ENCODE data around the gene MLLT10.
"Not testable (repeated sequence)": the region's sequence is repeated elsewhere in the genome, so short reads cannot be mapped to it uniquely, and the experiment has no call there.

The MLLT10 gene

DNA sequence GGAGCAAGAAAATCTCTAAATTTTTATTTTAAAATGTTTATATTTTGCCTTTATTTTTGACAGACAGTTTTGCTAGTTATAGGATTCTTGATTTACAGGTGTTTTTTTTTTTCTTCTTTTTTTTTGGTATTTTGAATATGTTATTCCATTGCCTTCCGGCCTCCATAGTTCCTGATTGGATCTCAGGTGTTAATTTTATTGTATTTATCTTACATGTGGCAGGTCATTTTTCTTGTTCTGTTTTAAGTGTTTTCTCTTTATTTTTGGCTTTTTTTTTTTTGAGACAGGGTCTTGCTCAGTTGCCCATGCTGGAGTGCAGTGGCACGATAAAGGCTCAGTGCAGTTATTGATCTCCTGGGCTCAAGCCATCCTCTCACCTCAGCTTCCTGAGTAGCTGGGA lies 73.9 kb downstream of the MLLT10 start:
- POLR2A ChIA-PET (ENCODE audit: low non-redundant PET) = no interaction called here

GRCh38 chr10:21614000-21614399 lies 80.0 kb downstream of the MLLT10 start:
- TF ChIP-seq, protein P1, sequence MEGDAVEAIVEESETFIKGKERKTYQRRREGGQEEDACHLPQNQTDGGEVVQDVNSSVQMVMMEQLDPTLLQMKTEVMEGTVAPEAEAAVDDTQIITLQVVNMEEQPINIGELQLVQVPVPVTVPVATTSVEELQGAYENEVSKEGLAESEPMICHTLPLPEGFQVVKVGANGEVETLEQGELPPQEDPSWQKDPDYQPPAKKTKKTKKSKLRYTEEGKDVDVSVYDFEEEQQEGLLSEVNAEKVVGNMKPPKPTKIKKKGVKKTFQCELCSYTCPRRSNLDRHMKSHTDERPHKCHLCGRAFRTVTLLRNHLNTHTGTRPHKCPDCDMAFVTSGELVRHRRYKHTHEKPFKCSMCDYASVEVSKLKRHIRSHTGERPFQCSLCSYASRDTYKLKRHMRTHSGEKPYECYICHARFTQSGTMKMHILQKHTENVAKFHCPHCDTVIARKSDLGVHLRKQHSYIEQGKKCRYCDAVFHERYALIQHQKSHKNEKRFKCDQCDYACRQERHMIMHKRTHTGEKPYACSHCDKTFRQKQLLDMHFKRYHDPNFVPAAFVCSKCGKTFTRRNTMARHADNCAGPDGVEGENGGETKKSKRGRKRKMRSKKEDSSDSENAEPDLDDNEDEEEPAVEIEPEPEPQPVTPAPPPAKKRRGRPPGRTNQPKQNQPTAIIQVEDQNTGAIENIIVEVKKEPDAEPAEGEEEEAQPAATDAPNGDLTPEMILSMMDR (conservative IDR thresholded peaks at IDR 0.05; ENCODE audit: low read depth) = no peak
- CTCF ChIA-PET = no interaction called here
- DNase-seq (ENCODE audit: low spot score) = no peak
- POLR2A ChIA-PET (ENCODE audit: low non-redundant PET) = no interaction called here
- no peak overlapping the region for H3K27ac ChIP-seq

More for the DNA sequence above, 73.9 kb downstream of the MLLT10 start:
- TF ChIP-seq, protein P1 (conservative IDR thresholded peaks at IDR 0.05; ENCODE audit: low read depth) = no peak
- H3K27ac ChIP-seq = no peak overlapping the region
- CTCF ChIA-PET = interaction anchor here (0.6 to 0.7 kb wide), 2 partner anchors 19 to 28 kb away, joined by 3 to 4 read pairs; no protein-coding TSS in a partner anchor
- DNase-seq (ENCODE audit: low spot score) = no peak

DNA sequence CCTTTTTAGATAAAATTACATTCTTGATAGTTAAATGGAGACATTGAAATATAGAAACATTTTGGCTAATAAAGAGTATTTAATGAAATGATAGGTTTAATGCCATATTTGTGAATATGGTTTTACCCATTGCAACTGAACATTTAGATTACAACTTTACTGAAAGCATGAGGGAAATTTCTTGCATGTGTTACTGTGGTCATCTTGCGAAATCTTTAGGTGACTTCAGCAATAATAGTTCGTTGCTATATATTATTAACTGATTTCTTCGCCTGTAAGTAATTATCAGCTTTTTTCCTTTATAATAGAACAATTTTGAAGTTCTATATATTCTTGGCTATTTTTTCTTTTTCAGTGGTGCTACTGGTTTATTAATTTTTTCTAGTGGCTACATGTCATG lies 83.2 kb downstream of the MLLT10 start:
- TF ChIP-seq, protein P1 (conservative IDR thresholded peaks at IDR 0.05; ENCODE audit: low read depth) = no peak
- CTCF ChIA-PET = no interaction called here
- POLR2A ChIA-PET (ENCODE audit: low non-redundant PET) = no interaction called here
- no peak for DNase-seq (ENCODE audit: low spot score)
- H3K27ac ChIP-seq = no peak overlapping the region

DNA sequence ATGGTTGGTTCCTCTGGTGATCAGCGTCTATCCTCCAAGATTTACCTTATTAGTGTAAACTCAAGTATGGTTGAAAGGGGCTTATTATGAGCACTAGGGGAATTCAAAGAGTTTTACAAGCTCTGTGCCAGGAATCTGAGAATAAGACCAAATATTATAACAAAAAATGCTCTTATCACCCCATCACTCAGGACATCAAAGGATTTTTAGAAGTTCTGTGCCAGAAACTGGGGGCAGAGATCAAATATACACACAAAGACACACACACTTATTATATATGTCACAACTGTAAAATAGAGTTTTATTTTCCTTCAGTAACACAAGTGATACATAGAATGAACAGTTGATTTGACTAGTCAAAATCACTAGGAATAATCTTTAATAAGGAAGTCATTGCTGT lies 89.3 kb downstream of the MLLT10 start:
- CTCF ChIA-PET = no interaction called here
- no peak for DNase-seq (ENCODE audit: low spot score)
- POLR2A ChIA-PET (ENCODE audit: low non-redundant PET) = no interaction called here
- no peak overlapping the region for H3K27ac ChIP-seq
- TF ChIP-seq, protein P1 (conservative IDR thresholded peaks at IDR 0.05; ENCODE audit: low read depth) = no peak

GRCh38 chr10:21624421-21624820 lies 90.4 kb downstream of the MLLT10 start:
- CTCF ChIA-PET; H3K27ac ChIP-seq; POLR2A ChIA-PET (ENCODE audit: low non-redundant PET): not testable (repeated sequence)

GRCh38 chr10:21624951-21625350 lies 90.9 kb downstream of the MLLT10 start:
- no peak for DNase-seq (ENCODE audit: low spot score)
- ChIA-PET CTCF (interaction anchor here (0.6 kb wide), 1 partner anchor 355 kb away, joined by 4 read pairs; no protein-coding TSS in a partner anchor), POLR2A (ENCODE audit: low non-redundant PET) (no interaction called here)
- TF ChIP-seq, protein P1 (conservative IDR thresholded peaks at IDR 0.05; ENCODE audit: low read depth) = no peak
- no peak overlapping the region for H3K27ac ChIP-seq

More at GRCh38 chr10:21624421-21624820, 90.4 kb downstream of the MLLT10 start:
- not testable (repeated sequence) for DNase-seq (ENCODE audit: low spot score)

DNA sequence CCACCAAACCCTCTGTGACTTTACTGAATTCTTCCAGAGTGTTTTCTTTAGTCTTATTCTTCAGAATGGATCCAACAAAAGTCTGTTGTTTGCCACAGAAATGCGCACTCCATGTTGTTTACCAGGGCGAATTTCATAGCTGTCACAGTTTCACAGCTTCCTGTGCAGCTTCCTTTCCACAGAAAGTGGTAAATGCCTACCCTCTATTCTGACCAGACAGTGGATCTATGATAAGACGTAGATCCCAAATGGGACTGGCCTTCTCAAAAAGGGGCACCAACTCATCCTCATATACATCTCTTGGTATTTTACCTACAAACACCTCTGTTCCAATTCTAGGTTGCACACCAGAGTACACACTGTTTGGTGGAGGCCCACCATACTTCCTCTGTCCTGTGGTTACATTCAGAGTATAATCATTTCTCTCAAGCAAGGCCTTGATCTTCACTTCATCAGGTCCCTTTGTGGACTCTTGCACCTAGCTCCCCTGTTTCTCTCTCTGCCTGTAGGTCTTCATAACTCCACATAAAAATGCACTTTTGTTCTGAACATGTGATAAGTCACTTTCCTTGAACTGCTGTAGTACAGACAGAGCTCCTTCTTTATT lies 91.7 kb downstream of the MLLT10 start:
- TF ChIP-seq, protein P1 (conservative IDR thresholded peaks at IDR 0.05; ENCODE audit: low read depth) = no peak
- CTCF ChIA-PET = interaction anchor here (0.6 kb wide), 1 partner anchor 355 kb away, joined by 4 read pairs; no protein-coding TSS in a partner anchor
- H3K27ac ChIP-seq = no peak overlapping the region
- POLR2A ChIA-PET (ENCODE audit: low non-redundant PET) = no interaction called here
- DNase-seq (ENCODE audit: low spot score) = no peak

All from RWPE1 (cell line).